GM18873 (cell line): ENCODE measurements around the gene SCMH1.
"Not testable (repeated sequence)": the region's sequence is repeated elsewhere in the genome, so short reads cannot be mapped to it uniquely, and the experiment has no call there.

Source experiments
- ATAC-seq: cut with Tn5 transposase; IDR thresholded peaks from one replicate; pipeline ENCODE4 v1.9.1; 2021; ENCODE audit warnings: mild to moderate bottlenecking, moderate library complexity, moderate number of reproducible peaks; ENCODE audit not compliant: unreplicated experiment, low FRiP score

Gene SCMH1

GRCh38 chr1:41160498-41161110, 81.5 kb downstream of the SCMH1 start:
- ATAC-seq = no peak

DNA sequence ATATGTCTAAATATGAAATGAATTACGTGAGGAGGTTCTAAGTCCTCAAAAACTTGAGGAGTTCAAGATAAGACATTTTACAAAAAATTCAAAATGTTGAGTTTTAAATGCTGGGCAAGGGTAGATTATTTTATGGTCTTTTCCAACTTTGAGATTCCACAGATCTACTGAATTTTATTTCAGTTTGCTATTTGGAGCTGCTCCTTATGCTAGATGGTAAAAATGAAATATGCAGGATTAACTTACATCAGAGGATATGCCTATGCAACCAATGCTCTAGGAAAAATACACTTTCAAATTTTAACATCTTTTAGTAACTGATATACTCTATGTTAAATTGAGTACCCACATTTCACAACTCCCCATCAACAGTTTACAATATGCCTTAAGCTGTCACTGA, 83.1 kb downstream of the SCMH1 start:
- no peak for ATAC-seq

- no peak for ATAC-seq
Observed at GRCh38 chr1:41158147-41158875, 83.8 kb downstream of the SCMH1 start.

GRCh38 chr1:41155105-41155504, 87.0 kb downstream of the SCMH1 start:
- no peak for ATAC-seq

- no peak for ATAC-seq
Observed at GRCh38 chr1:41153750-41154274, 88.3 kb downstream of the SCMH1 start.

DNA sequence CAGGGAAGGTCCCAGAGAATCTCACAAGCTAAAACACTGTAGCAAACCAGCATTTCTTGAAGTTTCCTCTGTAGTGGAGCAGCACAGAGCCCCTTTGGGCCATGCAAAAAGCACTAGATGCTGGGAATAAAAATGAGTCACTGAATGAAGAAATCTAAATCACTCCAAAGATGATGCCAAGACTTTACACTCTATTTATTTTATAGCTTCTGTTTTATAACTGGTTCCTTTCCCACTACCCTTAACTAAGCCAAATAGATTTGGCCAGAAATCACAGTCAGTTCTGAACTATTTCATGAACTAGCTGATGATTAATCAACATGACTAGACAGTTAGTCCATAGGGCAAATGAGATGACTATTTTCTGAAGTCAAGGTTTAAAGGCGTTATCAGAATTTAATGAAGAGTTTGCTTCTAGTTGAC, 89.5 kb downstream of the SCMH1 start:
- ATAC-seq = no peak

DNA sequence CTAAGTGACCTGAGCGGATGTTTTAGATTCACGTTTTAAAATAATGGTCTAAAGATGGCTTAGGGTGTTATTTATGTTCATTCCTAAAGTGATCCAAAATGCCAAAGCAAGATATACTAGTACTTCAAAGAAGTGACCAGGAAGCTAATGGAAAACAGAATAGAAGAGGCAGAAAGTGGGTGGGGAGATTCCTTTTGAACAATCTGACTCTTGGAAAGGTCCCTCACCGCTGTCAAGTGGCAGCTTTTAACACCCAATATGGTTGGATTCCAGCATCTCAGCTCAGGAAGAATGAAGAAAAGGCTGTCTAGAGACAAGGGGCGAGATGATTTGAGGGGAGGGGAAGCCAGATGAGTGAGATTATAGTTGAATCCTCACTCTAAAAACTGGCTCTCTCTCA, 90.3 kb downstream of the SCMH1 start:
- ATAC-seq = no peak

GRCh38 chr1:41149570-41149969, 92.5 kb downstream of the SCMH1 start:
- no peak for ATAC-seq

GRCh38 chr1:41144285-41144684, 97.8 kb downstream of the SCMH1 start:
- ATAC-seq = no peak

GRCh38 chr1:41138549-41138948, 103.6 kb downstream of the SCMH1 start:
- ATAC-seq = no peak

DNA sequence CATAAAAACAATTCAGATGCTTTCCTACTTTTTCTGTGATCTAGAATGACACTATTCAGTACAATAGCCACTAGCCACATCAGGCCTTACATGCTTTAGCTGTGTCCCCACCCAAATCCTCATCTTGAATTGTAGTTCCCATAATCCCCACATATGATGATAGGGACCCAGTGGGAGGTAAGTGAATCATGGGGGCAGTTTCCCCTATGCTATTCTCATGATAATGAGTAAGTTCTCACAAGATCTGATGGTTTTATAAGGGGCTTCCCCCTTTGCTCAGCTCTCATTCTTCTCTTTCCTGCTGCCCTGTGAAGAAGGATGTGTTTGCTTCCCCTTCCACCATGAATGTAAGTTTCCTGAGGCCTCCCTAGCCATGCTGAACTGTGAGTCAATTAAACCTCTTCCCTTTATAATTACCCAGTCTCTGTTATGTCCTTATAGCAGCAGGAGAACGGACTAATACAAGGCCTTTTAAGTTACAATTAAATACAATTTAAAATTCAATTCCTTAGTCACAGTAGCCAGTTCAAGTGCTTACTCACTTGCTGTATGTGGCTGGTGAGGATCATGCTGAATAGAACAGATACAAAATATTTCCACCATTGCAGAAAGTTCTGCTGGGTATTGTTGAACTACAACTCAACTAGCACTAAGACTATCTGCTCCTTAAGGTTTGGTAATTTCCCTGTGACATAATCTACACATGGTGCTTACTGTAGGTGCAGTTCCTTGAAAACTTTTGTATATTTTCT, 106.7 kb downstream of the SCMH1 start:
- no peak for ATAC-seq

GRCh38 chr1:41134325-41134724, 107.8 kb downstream of the SCMH1 start:
- ATAC-seq = not testable (repeated sequence)

DNA sequence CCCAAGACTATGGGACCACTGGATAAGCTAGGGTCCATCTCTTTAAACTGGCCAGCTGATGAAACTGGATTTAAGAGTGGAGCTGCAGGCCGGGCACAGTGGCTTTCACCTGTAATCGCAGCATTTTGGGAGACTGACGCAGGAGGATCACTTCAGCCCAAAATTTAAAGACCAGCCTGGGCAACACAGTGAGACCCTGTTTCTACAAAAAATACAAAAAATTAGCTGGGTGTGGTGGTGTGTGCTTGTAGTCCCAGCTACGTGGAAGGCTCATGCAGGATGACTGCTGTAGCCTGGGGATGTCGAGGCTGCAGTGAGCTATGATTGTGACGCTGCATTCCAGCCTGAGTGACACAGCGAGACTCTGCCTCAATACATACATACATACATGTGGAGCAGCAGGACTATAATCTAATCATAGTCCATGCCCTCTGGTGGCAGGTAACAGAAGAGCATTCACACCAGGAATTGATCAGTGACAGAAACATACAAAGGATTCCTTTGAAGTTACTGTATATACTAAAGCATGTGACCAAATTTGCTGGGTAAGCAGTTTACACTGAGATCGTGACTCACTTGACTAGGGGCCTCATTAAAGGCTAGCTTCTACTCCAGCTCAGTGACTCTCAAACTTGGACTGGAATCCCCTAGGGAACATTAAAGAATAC, 119.1 kb downstream of the SCMH1 start:
- no peak for ATAC-seq

DNA sequence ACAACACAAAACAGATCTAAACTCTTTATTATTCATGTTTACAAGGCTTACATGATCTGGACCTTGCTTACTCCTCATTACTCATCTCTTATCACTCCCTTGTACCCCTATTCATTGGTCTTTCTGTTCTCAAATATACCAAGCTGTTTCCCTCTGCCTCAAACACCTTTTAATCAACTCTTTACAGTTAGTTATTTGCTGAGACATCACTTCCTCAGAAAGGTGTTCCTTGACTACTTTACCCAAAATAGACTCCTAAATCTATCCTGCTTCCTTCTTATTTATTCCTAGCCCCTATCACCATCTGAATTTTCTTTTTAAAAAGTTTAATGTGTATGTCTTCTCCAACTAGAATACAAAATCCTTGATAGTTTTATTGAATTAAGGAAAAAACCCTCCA, 120.0 kb downstream of the SCMH1 start:
- ATAC-seq = no peak

GRCh38 chr1:41118645-41119044, 123.5 kb downstream of the SCMH1 start:
- ATAC-seq = no peak

GRCh38 chr1:41117241-41117640, 124.9 kb downstream of the SCMH1 start:
- not testable (repeated sequence) for ATAC-seq

- no peak for ATAC-seq
Observed at GRCh38 chr1:41110736-41111135, 131.4 kb downstream of the SCMH1 start.

DNA sequence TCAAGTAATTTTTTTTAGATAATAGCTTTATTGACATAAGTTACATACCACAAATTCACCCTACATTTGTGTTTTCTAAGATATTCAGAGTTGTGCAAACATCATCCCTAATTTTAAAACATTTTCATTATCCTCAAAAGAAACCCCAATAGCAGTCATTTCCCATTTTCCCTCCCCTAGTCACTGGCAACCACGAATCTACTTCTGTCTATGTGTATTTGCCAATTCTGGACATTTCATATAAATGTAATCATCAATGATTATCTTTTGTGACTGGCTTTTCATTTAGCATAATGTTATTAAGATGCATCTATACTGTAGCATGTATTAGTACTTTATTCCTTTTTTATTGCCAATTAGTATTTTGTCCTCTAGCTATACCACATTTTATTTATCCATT, 131.8 kb downstream of the SCMH1 start:
- no peak for ATAC-seq

GRCh38 chr1:41109310-41110197, 132.6 kb downstream of the SCMH1 start:
- ATAC-seq = no peak
